ENCODE data around the gene SERTAD3. TPM values are rescaled to one million over a fixed set of nuclear protein-coding genes. Genes with fewer than 3 reads are reported as not detected.

The SERTAD3 gene
- total RNA-seq, 1 experiment from 2014 or later, result 30.9 TPM

DNA sequence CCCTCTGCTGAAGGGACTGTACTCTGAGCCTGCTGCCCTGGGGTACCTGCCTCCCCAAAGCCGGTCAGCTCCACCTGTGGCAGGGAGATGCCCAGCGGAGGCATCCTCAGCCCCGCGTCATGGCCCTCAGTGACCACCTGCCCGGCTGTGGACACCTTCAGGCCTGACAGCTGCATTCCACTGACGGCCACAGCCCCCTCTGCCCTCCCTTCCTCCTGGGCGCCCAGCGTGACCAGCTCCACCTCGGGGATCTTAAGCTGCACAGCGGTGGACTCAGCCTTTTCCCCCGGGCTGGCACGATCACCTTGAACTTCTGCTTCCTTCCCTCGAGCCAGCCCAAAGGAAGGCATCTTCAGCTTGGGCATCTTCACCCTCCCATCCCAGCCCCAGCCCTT lies 49.3 kb downstream of the SERTAD3 start:
- H2AFZ ChIP-seq (ENCODE audit: low read length), result no peak overlapping the region
- no CpG with 5 or more reads among the region's 13 CpGs for WGBS (ENCODE audit: extremely low coverage, insufficient read length, low lambda C conversion rate)
- no peaks in the 10 kb centered on the region for H3K9me3 ChIP-seq (ENCODE audit: control insufficient read depth, low read depth, low read length)
- H3K79me1 ChIP-seq (ENCODE audit: insufficient read depth, low read depth, low read length, poor library complexity, severe bottlenecking), result no peaks in the 10 kb centered on the region
- no peaks in the 10 kb centered on the region; a peak in 1 of 7 replicates for H3K36me3 Mint-ChIP-seq (ENCODE audit: insufficient read depth in 1 of 3, low read depth in 3 of 3)
- H2BK120ac ChIP-seq (ENCODE audit: low read depth, low read length, poor library complexity, severe bottlenecking), result no peak overlapping the region
- no peak overlapping the region for H2AK5ac ChIP-seq (ENCODE audit: insufficient read length, low read length)
- H3K27me3 Mint-ChIP-seq (ENCODE audit: low read depth), result peaks cover 18% of the 10 kb centered on the region
- TF ChIP-seq, protein P1, sequence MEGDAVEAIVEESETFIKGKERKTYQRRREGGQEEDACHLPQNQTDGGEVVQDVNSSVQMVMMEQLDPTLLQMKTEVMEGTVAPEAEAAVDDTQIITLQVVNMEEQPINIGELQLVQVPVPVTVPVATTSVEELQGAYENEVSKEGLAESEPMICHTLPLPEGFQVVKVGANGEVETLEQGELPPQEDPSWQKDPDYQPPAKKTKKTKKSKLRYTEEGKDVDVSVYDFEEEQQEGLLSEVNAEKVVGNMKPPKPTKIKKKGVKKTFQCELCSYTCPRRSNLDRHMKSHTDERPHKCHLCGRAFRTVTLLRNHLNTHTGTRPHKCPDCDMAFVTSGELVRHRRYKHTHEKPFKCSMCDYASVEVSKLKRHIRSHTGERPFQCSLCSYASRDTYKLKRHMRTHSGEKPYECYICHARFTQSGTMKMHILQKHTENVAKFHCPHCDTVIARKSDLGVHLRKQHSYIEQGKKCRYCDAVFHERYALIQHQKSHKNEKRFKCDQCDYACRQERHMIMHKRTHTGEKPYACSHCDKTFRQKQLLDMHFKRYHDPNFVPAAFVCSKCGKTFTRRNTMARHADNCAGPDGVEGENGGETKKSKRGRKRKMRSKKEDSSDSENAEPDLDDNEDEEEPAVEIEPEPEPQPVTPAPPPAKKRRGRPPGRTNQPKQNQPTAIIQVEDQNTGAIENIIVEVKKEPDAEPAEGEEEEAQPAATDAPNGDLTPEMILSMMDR (conservative IDR thresholded peaks at IDR 0.05), result no peak
- no peak overlapping the region for H3K27ac ChIP-seq (ENCODE audit: insufficient read length, low read depth, low read length)
- peaks cover 15 to 24% of the 10 kb centered on the region in 2 experiments for H3K4me1 Mint-ChIP-seq
- no peak overlapping the region for H3T11ph ChIP-seq (ENCODE audit: low read length)
- H3K4me1 ChIP-seq (ENCODE audit: insufficient read depth, low read length), result no peaks in the 10 kb centered on the region
- H3K79me2 ChIP-seq (ENCODE audit: insufficient read depth, low read length), result no peaks in the 10 kb centered on the region
- no peak overlapping the region for H2BK20ac ChIP-seq (ENCODE audit: low read depth, low read length, poor library complexity, severe bottlenecking)
- H3K14ac ChIP-seq (ENCODE audit: insufficient read depth, low read length), result no peak overlapping the region
- no peaks in the 10 kb centered on the region; the same call in 1 of the 2 replicates for H3K27me3 ChIP-seq (ENCODE audit: insufficient read depth, low read length)
- H3K4me2 ChIP-seq (ENCODE audit: insufficient read depth, insufficient read length, low read length), result no peak overlapping the region
- H3K9ac ChIP-seq (ENCODE audit: extremely low read depth, insufficient read length, low read length), result no peak overlapping the region
- no peak for DNase-seq
- H2BK5ac ChIP-seq (ENCODE audit: insufficient read length, low read length), result no peak overlapping the region
- no peak overlapping the region for H4K91ac ChIP-seq (ENCODE audit: insufficient read length, low read depth, low read length)
- no peak overlapping the region for H2BK12ac ChIP-seq (ENCODE audit: insufficient read length, low read depth, low read length)
- no peaks in the 10 kb centered on the region for H3K9me3 Mint-ChIP-seq
- no peak overlapping the region for H3K4ac ChIP-seq (ENCODE audit: low read depth, low read length)
- no peak overlapping the region for H3K27ac Mint-ChIP-seq
- no peak overlapping the region for H3K56ac ChIP-seq (ENCODE audit: insufficient read length, low read depth, low read length)
- H3K18ac ChIP-seq (ENCODE audit: insufficient read length, low read depth, low read length), result no peak overlapping the region
- H4K8ac ChIP-seq (replicated peaks; ENCODE audit: insufficient read length, low read depth, low read length), result no peak overlapping the region
- no peak overlapping the region for H4K5ac ChIP-seq (ENCODE audit: insufficient read length, low read depth, low read length)
- H2BK15ac ChIP-seq (ENCODE audit: low read depth, low read length), result no peak overlapping the region
- H3K4me3 Mint-ChIP-seq, result no peak overlapping the region
- peaks cover 7% of the 10 kb centered on the region for H3K23me2 ChIP-seq (ENCODE audit: insufficient read length, low read depth, low read length, poor library complexity, severe bottlenecking)
- no peaks in the 10 kb centered on the region for H4K20me1 ChIP-seq (ENCODE audit: control insufficient read depth, insufficient read depth, insufficient read length)
- H3K23ac ChIP-seq (ENCODE audit: insufficient read length, low read depth, low read length), result no peak overlapping the region
